Activated naive CD4-positive, alpha-beta T cell treated with anti-CD3 and anti-CD28 coated beads for 36 hours (primary cell): Measurements from ENCODE around the gene MYL7. TPM values are rescaled to one million over a fixed set of nuclear protein-coding genes. Genes with fewer than 3 reads are reported as not detected.

Experiments used
- CTCF ChIA-PET: fragments of 350-600 bp; sonication (Branson Sonifier 250); formaldehyde crosslinking; loops from one replicate; lab custom pipeline; 2021; ENCODE audit warnings: antibody characterized with exemption; lab: Charles Lee
- DNase-seq: peaks from one replicate; pipeline ENCODE4 v3.0.0-alpha.2; 2020
- H3K27ac Mint-ChIP-seq: one replicate; pipeline ENCODE4 v1.8.0; 2021; ENCODE audit warnings: mild to moderate bottlenecking, mixed read lengths
- H3K27me3 Mint-ChIP-seq: one replicate; pipeline ENCODE4 v1.8.0; 2021; ENCODE audit warnings: low read depth, mixed read lengths
- H3K36me3 Mint-ChIP-seq: one replicate; pipeline ENCODE4 v1.8.0; 2021; ENCODE audit warnings: low read depth, mixed read lengths
- H3K4me1 Mint-ChIP-seq: one replicate; pipeline ENCODE4 v1.8.0; 2021; ENCODE audit warnings: low read depth, mixed read lengths
- H3K4me3 Mint-ChIP-seq: one replicate; pipeline ENCODE4 v1.8.0; 2021; ENCODE audit warnings: mild to moderate bottlenecking, moderate library complexity, mixed read lengths
- H3K9me3 Mint-ChIP-seq: one replicate; pipeline ENCODE4 v1.8.0; 2021; ENCODE audit warnings: mixed read lengths
- intact Hi-C: fragments of 100-400 bp; cut with micrococcal nuclease; formaldehyde crosslinking; loops from one replicate; pipeline ENCODE4 v1.15.1; 2023
- total RNA-seq, 2 experiments: library from RNA; stranded (reverse); gene quantifications; one replicate each; pipeline ENCODE4 v1.2.3, GENCODE V29; 2021

The MYL7 gene
- total RNA-seq, 2 experiments from 2014 or later = not detected

DNA sequence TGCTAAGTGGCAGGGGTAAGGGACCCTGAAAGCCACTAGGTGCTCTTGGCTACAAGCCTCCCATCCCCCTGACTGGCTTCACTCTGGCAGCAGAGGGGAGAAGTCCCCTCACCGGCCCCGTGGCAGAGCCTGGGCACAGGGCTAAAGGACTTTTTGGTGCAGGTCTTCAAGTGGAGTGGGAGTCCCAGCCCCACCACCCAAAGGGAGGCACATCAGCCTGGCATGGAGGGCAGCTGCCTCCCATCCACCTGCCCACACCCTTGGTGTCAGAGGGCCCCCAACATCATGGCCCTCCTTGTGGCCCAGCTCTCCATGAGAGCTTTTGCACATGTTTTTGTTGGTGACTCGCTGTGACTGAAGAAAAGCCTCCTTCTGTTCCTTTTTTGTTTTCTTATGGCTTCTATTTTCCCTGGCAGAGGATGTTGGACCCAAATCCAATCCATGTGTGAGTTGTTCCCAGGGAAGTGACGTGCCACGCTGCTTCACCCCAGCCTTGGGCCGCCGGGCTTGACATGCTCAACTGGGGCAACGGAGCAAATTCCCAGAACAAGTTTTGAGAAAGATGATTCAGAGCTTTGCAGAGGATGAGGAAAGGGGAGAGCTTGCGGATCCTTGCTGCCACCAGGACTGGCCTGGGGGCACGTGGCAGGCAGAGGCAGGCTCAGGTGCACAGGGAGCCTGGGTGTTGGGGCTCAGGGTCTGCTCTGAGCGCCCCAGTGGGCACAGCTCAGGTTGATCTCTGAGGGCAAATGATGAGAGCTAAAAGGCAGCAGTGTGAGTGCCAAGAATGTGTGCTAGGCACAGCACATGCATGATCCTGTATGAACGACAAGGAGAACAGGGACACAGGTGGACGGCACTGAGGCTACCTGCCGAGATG, 38.9 kb downstream of the MYL7 start:
- intact Hi-C loops = no loop called here
- Mint-ChIP-seq H3K36me3 (no peaks in the 10 kb centered on the region), H3K4me1 (peaks cover 21% of the 10 kb centered on the region), H3K27me3 (no peaks in the 10 kb centered on the region), H3K27ac (no peak overlapping the region), H3K9me3 (no peaks in the 10 kb centered on the region), H3K4me3 (no peak overlapping the region)
- CTCF ChIA-PET = no interaction called here
- no peak for DNase-seq

DNA sequence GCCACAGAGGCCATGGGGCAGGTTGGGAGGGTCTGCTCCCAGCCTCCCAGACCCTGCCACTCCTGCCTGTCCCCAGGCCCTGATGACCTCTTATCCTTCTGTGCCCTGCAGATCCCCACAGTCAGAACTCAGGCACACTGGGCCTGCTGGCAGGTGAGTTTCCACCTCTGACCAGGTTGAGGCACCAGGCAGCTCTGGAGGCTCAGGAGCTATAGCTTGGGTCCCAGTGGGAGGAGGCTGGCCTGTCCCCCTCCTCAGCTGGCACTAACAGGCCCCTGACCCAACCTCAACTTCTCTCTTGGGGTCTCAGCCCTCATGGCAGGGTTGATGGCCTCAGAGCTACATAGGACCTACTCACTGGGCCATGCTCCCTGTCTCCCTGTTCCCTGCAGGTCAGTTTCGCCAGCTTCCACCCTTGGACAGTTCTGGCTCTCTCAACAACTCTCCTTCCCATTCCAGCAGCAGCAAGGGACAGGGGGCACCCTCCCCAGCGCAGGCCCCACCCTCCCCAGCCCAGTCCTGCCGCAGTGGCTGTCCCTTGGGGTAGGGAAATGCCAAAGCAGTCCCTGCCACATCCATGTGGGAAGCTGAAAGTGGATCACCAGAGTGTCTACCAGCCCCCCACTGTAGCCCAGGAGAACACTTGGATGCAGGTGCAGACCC, 39.7 kb downstream of the MYL7 start:
- Mint-ChIP-seq H3K9me3 (no peaks in the 10 kb centered on the region), H3K4me1 (peaks cover 27% of the 10 kb centered on the region), H3K27me3 (no peaks in the 10 kb centered on the region), H3K4me3 (no peak overlapping the region), H3K36me3 (no peaks in the 10 kb centered on the region), H3K27ac (no peak overlapping the region)
- intact Hi-C loops = no loop called here
- CTCF ChIA-PET = no interaction called here
- no peak for DNase-seq

DNA sequence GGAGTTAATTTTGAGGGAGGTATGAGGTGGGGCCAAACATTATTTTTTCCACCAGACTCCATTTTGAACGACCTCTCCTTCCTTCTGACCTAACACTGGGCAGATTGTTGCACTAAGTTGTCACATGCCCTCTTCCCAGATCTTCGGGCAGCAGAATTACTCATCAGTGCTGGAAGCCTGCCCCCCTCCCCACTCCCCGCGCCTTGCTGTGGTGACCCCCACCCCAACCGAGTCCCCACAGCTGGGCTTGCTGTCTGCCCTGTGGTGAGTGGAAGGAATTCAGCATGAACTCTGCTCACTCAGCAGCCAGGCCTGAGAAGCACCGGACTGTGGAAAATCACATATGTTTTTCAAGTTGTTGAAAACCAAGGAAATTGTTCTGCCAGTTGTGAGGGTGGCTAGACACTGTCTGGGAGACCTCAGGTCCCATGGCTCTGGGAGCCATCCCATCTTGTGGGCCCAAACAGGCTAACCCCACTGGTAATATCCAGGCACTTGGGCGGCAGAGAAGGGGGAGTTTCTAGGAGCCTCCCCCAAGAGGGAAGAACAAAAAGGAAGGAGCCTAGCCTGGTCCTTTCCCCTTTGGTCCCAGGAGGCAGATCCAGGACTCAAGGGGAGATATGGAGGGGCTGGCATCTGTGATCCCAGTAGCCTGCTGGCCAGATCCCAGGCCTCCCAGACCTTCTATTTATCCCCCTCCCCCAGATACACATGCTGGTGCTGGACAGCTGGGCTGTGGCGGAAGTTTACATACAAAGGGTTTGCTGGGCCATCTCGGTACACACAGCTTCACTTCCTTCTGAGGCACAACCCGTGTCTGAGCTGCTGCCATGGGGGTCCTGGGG, 40.5 kb downstream of the MYL7 start:
- Mint-ChIP-seq H3K9me3 (no peaks in the 10 kb centered on the region), H3K4me1 (peaks cover 19% of the 10 kb centered on the region), H3K27me3 (no peaks in the 10 kb centered on the region), H3K4me3 (no peak overlapping the region), H3K36me3 (no peaks in the 10 kb centered on the region), H3K27ac (no peak overlapping the region)
- CTCF ChIA-PET = no interaction called here
- intact Hi-C loops = no loop called here
- DNase-seq = no peak

DNA sequence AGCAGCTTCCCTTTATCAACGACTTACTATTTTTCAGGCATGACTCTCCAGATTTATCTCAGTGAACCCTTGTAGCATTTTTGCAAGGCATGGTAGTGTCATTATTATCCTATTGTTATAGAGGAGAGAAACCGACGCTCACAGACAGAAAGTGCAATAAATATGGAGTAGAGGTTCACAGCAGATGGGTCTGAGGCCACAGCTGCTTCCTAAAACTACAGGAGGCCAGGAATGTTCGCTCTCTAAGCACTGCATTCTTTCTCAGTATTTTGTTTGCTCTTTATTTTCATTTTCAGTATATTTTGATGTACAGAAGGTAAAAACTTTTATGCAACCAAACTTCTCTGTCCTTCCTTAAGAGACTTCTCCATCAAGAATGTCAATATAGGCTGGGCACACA, 41.5 kb downstream of the MYL7 start:
- no peak for DNase-seq
- H3K27me3 Mint-ChIP-seq = no peaks in the 10 kb centered on the region
- H3K27ac Mint-ChIP-seq = no peak overlapping the region
- intact Hi-C loops = no loop called here
- no peaks in the 10 kb centered on the region for H3K9me3 Mint-ChIP-seq
- no peak overlapping the region for H3K4me3 Mint-ChIP-seq
- peaks cover 13% of the 10 kb centered on the region for H3K4me1 Mint-ChIP-seq
- no peaks in the 10 kb centered on the region for H3K36me3 Mint-ChIP-seq
- CTCF ChIA-PET = no interaction called here

DNA sequence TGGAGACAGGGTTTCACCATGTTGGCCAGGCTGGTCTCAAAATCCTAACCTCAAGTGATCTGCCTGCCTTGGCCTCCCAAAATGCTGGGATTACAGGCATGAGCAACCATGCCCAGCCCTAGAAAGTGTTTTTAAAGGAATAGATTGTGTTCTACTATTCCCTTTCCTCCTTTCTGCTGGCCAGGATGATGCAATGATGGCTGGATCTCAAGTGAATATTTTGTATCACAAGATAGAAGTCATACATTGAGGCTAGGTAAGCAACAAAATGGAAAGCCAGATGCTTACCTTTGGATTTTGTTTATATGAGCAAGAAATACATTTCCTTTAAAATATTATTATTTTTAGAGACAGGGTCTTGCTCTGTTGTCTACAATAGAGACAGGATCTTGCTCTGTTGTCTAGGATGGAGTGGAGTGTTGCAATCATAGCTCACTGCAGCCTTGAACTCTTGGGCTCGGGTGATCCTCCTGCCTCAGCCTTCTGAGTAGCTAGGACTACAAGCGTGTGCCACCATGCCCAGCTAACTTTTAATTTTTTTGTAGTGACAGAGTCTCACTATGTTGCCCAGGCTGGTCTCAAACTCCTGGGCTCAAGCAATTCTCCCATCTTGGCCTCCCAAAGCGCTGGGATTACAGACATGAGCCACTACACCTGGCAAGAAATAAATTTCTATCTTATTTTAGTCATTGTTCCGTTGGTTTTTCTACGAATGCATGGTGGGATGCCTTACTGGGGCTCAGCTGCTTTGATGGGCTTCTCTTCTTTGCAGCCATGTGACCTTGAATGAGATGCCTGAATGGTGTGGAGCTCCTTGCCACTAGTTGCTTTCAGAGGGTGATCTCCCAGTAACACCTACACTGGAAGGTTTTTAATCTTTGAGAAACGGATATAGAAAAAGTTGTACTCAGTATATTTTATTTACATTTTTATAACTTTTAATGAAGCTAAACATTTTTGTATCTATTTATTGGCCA, 42.8 kb downstream of the MYL7 start:
- no peak for DNase-seq
- CTCF ChIA-PET = interaction anchor here (0.8 to 2.0 kb wide), 3 partner anchors 7 to 79 kb away, joined by 5 to 7 read pairs (median 5); no protein-coding TSS in a partner anchor
- Mint-ChIP-seq H3K36me3 (no peaks in the 10 kb centered on the region), H3K4me1 (peaks cover 13% of the 10 kb centered on the region), H3K27ac (no peak overlapping the region), H3K27me3 (no peaks in the 10 kb centered on the region), H3K4me3 (no peak overlapping the region), H3K9me3 (no peaks in the 10 kb centered on the region)
- intact Hi-C loops = no loop called here

DNA sequence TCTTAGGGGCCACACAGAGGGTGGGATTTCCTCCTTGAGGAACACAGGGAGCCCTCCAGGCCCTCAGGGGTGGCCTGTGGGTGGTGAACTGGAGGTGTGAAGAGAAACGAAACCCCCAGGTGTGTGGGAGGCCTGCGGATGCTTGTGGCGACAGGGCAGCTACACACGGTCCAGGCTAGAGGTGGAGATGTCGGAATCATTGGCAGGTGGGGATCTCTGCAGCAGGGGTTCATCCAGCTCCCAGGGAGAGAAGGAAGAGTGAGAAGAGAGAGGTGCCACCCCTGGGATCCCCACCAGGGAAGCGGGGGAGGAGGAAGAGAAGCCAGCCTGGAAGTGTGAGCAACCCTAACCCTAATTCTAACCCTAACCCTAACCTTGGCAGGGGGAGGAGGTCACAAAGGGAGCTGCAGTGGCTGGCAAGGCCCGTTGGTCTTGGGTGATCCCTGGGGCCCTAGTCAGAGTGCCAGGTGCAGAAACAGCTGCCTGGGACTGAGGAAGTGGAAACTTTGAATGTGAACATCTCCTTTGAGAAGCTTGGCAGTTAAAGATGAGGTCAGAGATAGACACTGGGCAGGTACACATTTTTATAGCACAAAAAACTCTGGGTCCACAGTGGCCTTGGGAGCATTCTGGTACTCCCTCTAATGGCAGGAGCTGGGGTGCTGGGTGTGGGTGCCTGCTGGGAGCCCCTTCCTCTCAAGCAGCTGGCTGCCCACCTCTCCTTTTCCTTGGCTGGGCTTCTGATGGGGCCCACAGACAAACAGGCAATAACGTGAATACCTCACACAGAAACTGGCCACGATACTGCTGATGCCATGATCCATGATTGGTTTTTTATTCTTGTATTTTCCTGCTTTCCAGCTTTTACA, 43.8 kb downstream of the MYL7 start:
- Mint-ChIP-seq H3K36me3 (no peaks in the 10 kb centered on the region), H3K27ac (no peak overlapping the region), H3K4me1 (peaks cover 13% of the 10 kb centered on the region), H3K4me3 (no peak overlapping the region), H3K9me3 (no peaks in the 10 kb centered on the region), H3K27me3 (no peaks in the 10 kb centered on the region)
- intact Hi-C loops = no loop called here
- peak; percentile 62 for DNase-seq
- CTCF ChIA-PET = interaction anchor here (0.8 to 2.0 kb wide), 4 partner anchors 8 to 78 kb away, joined by 3 to 7 read pairs (median 5); no protein-coding TSS in a partner anchor

DNA sequence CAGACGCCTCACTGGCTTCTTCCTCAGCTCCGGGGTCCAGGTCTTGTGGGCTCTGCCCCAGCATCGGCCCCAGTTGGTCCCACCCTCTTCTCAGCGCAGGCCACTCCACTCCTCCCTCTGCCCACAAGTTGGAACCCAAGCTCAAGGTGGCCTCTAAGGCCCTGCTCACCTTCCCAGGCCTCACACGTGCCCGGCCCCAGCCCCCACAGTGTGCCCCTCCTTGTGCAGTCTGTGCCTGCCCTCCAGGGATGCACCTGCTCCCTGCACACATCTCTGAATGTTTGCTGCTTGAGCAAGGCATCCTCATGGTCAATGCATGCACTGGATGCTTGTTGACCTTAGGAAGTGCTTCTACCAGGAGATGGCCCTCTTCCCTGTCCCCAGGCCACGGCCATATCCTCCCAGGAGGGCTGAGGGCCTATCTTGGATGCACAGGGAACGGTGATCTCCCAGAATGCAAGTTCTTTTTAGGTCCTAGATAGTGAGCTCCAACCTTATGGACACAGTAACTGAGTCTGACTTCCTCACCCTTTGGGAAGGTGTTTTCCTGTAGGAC, 44.7 kb downstream of the MYL7 start:
- H3K4me3 Mint-ChIP-seq = no peak overlapping the region
- H3K36me3 Mint-ChIP-seq = no peaks in the 10 kb centered on the region
- no peak overlapping the region for H3K27ac Mint-ChIP-seq
- H3K27me3 Mint-ChIP-seq = no peaks in the 10 kb centered on the region
- CTCF ChIA-PET = interaction anchor here (0.9 kb wide), 1 partner anchor 15 kb away, joined by 3 read pairs; no protein-coding TSS in a partner anchor
- no peaks in the 10 kb centered on the region for H3K9me3 Mint-ChIP-seq
- intact Hi-C loops = no loop called here
- no peak for DNase-seq
- H3K4me1 Mint-ChIP-seq = peaks cover 13% of the 10 kb centered on the region

DNA sequence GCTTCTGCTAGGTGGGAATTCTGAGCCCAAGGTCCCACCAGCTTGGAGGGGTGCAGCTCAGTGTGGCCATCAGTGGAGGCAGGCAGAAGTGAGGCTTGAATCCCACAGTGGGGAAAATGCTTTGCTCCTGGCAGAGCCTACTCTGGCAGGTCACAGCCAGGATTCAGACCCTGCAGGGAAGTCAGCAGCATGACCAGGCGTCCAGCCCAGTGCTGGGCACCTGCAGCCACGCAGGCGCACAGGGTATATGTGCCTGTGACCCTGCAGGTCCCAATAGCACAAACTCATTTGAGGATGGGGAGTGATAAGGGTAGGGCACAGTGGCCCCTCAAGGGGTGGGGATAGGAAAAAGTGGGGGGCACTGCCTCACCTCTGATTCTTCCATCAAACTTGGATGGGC, 45.4 kb downstream of the MYL7 start:
- H3K27me3 Mint-ChIP-seq = no peaks in the 10 kb centered on the region
- no peak overlapping the region for H3K4me3 Mint-ChIP-seq
- no peaks in the 10 kb centered on the region for H3K36me3 Mint-ChIP-seq
- no peak overlapping the region for H3K27ac Mint-ChIP-seq
- intact Hi-C loops = no loop called here
- CTCF ChIA-PET = no interaction called here
- peaks cover 13% of the 10 kb centered on the region for H3K4me1 Mint-ChIP-seq
- DNase-seq = no peak
- H3K9me3 Mint-ChIP-seq = no peaks in the 10 kb centered on the region

DNA sequence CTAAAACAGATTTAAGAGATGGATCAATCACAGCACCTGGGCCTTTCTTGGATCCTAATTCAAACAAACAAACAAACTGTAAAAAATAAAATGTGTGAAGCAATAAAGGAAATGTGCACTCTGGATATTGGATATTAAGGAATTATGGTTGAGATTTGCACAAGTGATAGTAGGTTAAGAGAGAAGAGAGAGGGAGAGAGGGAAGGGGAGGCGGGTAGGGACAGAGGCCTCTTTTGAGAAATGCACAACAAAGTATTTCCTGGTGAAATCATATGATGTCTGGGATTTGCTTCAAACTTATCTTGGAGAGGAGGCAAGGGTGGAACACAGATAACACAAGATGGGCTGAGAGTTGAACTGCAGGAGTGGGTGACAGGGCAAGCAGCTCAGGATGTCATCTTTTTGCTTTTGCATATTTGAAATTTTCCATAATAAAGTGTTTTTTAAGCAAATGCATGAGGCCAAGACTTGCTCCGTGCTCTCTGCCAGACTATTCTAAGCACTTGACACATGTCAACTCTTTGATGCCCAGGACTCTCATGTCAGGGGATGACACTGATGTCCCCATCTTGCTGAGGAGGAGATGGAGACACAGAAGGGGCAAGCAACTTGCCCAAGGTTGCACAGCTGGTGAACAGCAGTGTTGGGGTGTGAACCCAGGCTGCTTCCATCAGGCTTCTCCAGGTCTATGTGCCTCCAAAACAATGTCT, 46.1 kb downstream of the MYL7 start:
- Mint-ChIP-seq H3K27me3 (no peaks in the 10 kb centered on the region), H3K4me1 (peaks cover 13% of the 10 kb centered on the region), H3K4me3 (no peak overlapping the region), H3K27ac (no peak overlapping the region), H3K9me3 (no peaks in the 10 kb centered on the region), H3K36me3 (no peaks in the 10 kb centered on the region)
- DNase-seq = no peak
- CTCF ChIA-PET = no interaction called here
- intact Hi-C loops = no loop called here

DNA sequence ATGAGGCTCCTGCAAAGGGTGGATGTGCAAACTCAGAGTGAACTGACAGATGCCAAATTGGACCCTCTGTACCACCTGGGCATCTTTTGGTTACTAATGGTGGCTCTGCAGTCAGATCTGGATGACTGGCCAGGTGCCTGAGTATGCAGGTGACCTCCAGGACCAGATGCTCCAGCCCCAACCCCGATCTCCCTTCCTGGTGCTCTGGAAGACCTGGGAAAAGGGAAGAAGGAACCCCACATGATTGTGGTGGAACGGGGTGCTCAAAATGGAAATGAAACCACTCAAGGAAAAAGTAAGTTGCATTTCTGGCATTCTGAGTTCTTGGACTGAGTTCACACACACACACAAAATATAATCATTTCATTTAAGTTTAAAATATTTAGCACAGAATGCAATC, 46.8 kb downstream of the MYL7 start:
- no peak for DNase-seq
- Mint-ChIP-seq H3K4me3 (no peak overlapping the region), H3K36me3 (no peaks in the 10 kb centered on the region), H3K27ac (no peak overlapping the region), H3K27me3 (no peaks in the 10 kb centered on the region), H3K4me1 (peaks cover 13% of the 10 kb centered on the region), H3K9me3 (no peaks in the 10 kb centered on the region)
- CTCF ChIA-PET = no interaction called here
- intact Hi-C loops = no loop called here
